ES-I3 (cell line): Measurements from ENCODE around the gene SGPP1.

Source experiments
- H3K36me3 ChIP-seq: 2 replicates; pipeline ENCODE4 v1.6.1; 2013; ENCODE audit warnings: mild to moderate bottlenecking, low read length, control low read depth, moderate library complexity; ENCODE audit not compliant: insufficient read depth
- H3K4me1 ChIP-seq: 2 replicates; pipeline ENCODE4 v1.6.1; 2013; ENCODE audit warnings: mild to moderate bottlenecking, control low read depth, low read length; ENCODE audit not compliant: insufficient read depth
- H3K9ac ChIP-seq: 2 replicates; pipeline ENCODE4 v1.6.1; 2013; ENCODE audit warnings: low read depth, mild to moderate bottlenecking, low read length, moderate library complexity
- H3K9me3 ChIP-seq: 2 replicates; pipeline ENCODE4 v1.6.1; 2013; ENCODE audit warnings: mild to moderate bottlenecking, low read length, moderate library complexity; ENCODE audit not compliant: control insufficient read depth, insufficient read depth

The SGPP1 gene

DNA sequence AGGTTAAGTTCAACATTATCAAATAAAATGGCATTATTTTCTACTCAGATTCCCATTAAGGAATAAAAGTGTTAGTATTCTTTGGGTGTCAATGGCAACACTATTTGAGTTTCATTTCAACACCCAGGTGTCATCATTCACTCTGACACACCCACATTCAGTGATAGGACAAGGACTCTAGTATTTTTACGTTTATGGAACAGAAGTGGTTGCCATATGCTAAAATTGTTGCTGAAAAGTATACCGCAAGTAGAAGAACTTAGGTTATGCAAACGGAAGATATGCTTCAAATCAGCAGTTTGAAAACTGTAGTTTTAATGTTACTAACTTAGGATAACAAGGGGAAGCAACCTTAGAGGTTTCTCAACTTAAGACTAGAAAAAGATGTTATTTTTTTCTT lies 20.0 kb upstream of the SGPP1 start:
- no peak overlapping the region for H3K9ac ChIP-seq
- no peaks in the 10 kb centered on the region for H3K9me3 ChIP-seq
- no peaks in the 10 kb centered on the region for H3K4me1 ChIP-seq
- no peaks in the 10 kb centered on the region for H3K36me3 ChIP-seq

DNA sequence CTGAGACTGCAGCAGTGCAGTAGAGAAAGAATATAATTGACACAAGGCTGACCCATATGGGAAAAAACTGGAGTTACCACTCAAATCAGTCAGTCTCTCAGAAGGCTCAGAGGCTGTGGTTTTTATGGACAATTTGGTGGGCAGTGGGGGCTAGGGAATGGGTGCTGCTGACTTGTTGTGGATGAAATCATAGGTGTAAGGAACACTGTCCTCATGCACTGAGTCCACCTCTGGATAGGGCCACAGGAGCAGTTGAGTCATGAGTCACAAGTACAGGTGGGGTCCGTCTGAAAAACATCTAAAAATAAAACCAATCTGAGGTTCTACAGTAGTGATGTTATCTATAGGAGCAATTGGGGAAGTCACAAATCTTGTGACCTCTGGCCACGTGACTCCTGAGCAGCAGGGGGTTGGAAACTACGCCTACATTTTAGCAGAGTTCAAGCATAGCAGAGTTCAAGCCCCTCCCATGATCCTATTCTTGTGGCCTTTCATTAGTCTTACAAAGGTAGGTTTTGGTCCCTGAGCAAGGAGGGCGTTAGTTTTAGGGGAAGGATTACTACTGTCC lies 18.1 kb upstream of the SGPP1 start:
- Histone ChIP-seq H3K9ac (no peak overlapping the region), H3K9me3 (no peaks in the 10 kb centered on the region), H3K4me1 (no peaks in the 10 kb centered on the region), H3K36me3 (no peaks in the 10 kb centered on the region)

DNA sequence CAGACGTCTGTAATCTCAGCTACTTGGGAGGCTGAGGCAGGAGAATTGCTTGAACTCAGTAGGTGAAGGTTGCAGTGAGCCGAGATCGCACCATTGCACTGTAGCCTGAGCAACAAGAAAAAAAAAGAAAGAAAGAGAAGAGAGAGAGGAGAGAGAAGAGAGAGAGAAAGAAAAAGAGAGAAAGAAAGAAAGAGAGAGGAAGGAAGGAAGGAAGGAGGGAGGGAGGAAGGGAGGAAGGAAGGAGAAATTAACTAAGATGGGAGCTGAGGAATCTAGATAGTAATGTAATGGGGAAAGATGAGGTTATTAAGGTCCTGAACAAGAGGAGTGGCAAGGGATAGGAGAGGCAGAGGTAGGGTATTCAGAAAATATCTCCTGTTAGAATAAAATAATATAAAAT lies 17.4 kb upstream of the SGPP1 start:
- Histone ChIP-seq H3K36me3 (no peaks in the 10 kb centered on the region), H3K9me3 (no peaks in the 10 kb centered on the region), H3K9ac (no peak overlapping the region), H3K4me1 (no peaks in the 10 kb centered on the region)

DNA sequence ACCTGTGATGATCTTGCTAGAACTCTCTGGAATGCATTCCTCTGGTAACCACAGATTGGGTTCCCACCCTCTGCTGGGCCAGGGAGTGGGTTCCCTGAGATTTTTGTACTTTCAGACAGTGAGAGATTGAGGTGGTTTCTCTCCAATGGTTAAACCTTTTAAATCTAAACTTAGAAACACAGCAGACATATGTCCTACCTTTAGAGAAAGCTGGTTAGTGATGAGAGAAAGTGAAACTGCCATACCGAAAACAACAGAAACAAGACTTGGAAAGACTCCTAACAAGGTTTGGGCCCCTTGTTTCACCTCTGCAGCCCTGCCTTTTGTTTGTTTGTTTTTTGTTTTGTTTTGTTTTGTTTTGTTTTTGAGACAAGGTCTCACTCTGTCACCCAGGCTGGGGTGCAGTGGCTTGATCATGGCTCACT lies 9.7 kb upstream of the SGPP1 start:
- Histone ChIP-seq H3K9me3 (no peaks in the 10 kb centered on the region), H3K9ac (no peak overlapping the region), H3K36me3 (no peaks in the 10 kb centered on the region), H3K4me1 (no peaks in the 10 kb centered on the region)

DNA sequence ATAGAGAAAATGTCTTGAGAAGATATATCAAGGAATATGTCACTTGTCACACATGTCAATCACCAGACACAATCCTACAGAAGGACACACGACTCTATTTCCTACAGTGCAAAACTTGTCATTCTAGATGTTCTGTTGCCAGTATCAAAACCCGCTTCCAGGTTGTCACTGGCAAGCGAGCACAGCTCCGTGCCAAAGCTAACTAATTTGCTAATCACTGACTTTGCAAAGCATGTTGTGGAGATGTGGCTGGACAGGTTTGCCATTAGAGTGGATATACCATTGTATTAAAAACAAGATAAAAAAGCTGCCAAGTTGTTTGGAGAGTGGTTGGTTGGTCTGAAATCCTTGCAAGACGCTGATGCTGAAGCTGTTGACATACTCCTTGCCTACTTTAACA lies 7.9 kb upstream of the SGPP1 start:
- Histone ChIP-seq H3K9ac (no peak overlapping the region), H3K36me3 (no peaks in the 10 kb centered on the region), H3K4me1 (no peaks in the 10 kb centered on the region), H3K9me3 (no peaks in the 10 kb centered on the region)

DNA sequence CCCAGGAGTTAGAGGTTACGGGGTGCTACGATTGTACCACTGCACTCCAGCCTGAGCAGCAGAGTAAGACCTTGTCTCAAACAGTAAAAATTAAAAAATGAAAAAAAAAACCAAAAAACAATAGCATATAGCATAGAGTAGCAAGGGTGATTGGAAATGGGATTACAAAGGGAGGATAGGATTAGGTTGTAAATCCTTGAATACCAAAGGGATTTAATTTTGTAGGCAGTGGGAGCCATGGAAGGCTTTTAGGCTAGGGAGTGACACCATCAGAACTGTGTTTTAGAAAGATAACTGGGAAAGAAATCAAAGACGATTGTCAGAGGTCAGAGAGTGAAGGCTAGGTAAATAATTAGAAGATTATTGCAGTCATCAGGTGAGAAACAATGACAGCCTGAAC lies 2.8 kb upstream of the SGPP1 start:
- no peaks in the 10 kb centered on the region for H3K36me3 ChIP-seq
- no peaks in the 10 kb centered on the region for H3K4me1 ChIP-seq
- no peak overlapping the region for H3K9ac ChIP-seq
- H3K9me3 ChIP-seq, result no peaks in the 10 kb centered on the region

DNA sequence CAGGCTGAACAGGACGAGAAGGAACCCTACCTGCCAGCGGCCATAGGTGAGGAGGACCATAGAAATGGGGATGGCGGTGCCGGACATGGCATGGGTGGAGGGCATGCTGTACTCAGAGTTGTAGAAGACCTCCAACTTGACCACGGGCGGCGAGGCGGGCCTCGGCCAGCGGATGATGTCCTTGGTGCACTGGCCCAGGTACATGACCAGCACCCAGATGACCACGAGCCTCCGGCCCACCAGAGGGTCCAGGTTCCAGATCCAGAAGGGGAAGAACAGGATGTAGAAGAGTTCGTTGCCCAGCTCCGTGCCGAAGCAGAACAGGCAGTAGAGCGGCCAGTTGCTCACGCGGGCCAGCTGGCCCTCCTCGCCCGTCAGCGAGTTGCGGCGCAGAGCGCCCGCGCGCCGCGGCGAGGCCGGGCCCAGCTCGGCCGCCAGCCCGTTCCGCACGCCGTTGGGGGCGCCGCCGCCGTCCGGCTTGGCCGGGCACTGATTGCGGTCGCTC lies 582 bp downstream of the SGPP1 start:
- Histone ChIP-seq H3K4me1 (no peaks in the 10 kb centered on the region), H3K9ac (peak overlapping the region; percentile 87), H3K36me3 (no peaks in the 10 kb centered on the region), H3K9me3 (no peaks in the 10 kb centered on the region)

DNA sequence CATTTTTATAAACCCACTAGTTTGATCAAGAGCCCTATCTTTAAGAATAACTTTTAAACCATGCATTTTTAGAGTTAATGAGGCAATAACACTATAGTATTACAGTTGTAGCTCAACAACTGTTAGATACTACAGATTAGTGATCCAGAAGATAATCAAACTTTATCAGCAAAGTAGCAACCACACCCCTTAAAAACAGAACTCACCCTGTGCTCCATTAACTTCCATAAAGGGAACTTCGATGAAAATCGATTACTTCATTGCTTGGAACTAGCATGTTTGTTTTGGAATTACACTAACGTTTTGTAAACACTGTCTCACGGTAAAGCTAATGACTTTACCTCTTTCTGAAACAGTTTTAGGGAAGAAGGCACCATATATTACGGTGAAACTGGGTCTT lies 1.4 kb downstream of the SGPP1 start:
- H3K4me1 ChIP-seq, result no peaks in the 10 kb centered on the region
- H3K36me3 ChIP-seq, result no peaks in the 10 kb centered on the region
- H3K9ac ChIP-seq, result peak overlapping the region; percentile 87
- H3K9me3 ChIP-seq, result no peaks in the 10 kb centered on the region

DNA sequence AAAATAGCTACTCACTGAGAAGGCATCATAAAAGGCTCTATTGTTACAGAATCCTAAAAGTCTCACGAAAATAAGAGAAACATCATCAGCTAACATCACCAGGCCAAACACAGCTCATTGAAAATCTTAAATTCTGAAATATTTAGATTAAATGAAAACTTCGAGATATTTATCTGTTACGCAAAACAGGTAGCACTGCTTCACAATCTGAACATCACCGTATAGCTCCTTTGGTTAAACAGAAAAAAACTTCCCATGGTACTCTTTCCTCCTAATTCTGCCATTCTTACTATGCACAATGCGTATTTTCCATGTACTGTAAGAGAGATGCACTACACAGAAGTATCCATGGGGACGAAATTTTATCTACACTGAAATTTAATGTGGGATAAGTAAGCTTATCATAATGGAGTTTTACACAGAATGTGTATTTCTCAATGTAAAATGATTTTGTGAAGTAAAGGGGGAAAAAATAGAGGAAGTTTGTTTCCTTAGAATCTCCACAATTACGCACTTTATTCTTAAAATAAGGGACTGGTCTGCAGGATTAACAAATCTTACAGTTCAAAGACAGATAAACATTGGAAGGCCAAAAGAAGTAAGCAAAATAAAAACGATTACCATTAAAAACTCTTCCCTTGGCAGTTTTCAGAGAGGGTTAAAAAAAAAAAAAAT lies 1.9 kb downstream of the SGPP1 start:
- H3K4me1 ChIP-seq, result no peaks in the 10 kb centered on the region
- no peaks in the 10 kb centered on the region for H3K36me3 ChIP-seq
- H3K9ac ChIP-seq, result peak overlapping the region; percentile 87; the same call in 1 of the 2 replicates
- H3K9me3 ChIP-seq, result no peaks in the 10 kb centered on the region

DNA sequence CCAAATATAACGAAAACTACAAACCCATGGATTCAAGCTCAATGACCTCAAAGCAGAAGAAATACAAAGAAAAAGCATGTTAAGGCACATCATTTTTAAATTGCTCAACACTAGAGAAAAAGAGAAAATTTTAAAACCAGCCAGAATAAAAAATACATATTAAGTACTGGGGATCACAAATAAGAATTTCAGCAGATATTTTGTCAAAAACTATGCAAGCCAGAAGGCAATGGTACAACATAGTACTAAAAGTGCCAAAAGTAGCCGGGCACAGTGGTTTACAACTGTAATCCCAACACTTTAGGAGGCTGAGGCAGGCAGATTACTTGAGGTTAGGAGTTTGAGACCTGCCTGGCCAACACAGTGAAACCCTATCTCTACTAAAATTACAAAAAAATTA lies 10.2 kb downstream of the SGPP1 start:
- Histone ChIP-seq H3K36me3 (no peaks in the 10 kb centered on the region), H3K9me3 (peaks cover 10% of the 10 kb centered on the region), H3K4me1 (no peaks in the 10 kb centered on the region), H3K9ac (no peak overlapping the region)

DNA sequence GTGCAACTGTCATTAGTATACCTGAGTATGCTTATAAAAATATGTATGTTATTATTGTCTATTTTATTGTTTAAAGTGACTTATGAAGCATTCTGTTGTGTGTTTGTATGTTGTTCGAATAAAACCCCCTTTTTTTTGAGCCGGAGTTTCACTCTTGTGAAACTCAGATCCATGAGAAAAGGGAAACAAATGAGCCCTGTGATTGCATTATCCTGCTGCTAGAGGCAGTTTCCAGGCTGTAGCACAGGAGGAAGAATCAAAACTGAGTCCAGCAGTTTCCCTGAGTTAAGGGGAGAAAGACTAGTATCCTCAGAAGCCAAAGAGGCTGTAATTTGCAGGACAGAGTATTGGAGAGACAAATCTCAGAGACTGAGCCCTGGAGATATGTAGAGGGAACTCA lies 12.5 kb downstream of the SGPP1 start:
- no peaks in the 10 kb centered on the region for H3K4me1 ChIP-seq
- no peaks in the 10 kb centered on the region for H3K36me3 ChIP-seq
- H3K9me3 ChIP-seq, result peaks cover 10% of the 10 kb centered on the region
- H3K9ac ChIP-seq, result no peak overlapping the region

DNA sequence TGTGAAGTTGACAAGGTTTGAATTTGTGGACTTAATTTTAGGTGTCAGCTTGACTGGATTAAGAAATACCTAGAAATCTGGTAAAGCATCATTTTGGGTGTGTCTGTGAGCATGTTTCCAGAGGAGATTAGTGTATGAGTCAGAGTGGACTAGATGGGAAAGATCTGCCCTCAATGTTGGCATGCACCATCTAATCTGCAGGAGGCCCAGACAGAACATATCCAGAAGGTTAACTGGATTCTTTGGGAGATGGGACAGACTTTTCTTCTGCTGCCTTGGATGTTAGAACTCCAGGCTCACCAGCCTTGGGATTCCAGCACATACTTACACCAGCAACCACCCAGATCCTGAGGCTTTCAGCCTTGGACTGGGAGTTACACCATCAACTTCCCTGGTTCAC lies 14.1 kb downstream of the SGPP1 start:
- Histone ChIP-seq H3K36me3 (no peaks in the 10 kb centered on the region), H3K9me3 (peaks cover 10% of the 10 kb centered on the region), H3K9ac (no peak overlapping the region), H3K4me1 (no peaks in the 10 kb centered on the region)

DNA sequence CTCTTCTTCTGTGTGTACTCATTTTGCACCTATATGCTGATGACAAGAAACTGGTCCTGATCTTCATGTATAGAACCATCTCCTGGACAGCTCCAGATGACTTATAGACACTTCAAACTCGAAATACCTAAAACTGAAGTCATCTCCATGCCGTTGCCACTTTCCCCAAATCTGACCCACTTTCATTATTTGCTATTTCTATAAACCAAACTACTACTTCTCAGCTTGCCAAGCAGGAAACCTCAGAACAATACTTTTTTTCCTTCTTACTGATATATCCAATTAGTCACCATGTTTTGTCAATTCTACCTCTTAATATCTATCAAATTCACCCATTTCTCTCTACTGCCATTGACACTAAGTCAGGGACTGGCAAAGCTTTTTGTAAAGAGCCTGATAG lies 14.8 kb downstream of the SGPP1 start:
- Histone ChIP-seq H3K9me3 (peaks cover 10% of the 10 kb centered on the region), H3K36me3 (no peaks in the 10 kb centered on the region), H3K9ac (no peak overlapping the region), H3K4me1 (no peaks in the 10 kb centered on the region)

DNA sequence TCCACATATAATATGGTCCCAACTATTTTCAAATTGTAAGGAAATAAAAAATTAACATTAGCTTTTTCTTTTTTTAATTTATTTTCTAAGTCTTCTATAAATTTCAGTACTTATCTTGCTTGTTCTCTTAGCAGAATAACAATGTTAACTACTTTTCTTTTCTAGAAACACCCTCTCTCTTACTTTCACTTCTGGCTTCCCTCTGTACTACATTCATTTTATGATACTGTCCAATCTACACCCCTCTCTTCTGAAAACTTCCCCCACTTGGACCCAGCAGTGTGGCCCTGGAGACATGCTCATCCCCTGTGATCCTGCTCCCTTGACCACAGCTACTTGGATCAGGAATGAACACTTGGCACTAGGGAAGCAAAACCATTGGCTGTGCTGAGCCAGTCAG lies 15.7 kb downstream of the SGPP1 start:
- H3K9me3 ChIP-seq, result peaks cover 2% of the 10 kb centered on the region
- H3K36me3 ChIP-seq, result no peaks in the 10 kb centered on the region
- H3K4me1 ChIP-seq, result no peaks in the 10 kb centered on the region
- H3K9ac ChIP-seq, result no peak overlapping the region

DNA sequence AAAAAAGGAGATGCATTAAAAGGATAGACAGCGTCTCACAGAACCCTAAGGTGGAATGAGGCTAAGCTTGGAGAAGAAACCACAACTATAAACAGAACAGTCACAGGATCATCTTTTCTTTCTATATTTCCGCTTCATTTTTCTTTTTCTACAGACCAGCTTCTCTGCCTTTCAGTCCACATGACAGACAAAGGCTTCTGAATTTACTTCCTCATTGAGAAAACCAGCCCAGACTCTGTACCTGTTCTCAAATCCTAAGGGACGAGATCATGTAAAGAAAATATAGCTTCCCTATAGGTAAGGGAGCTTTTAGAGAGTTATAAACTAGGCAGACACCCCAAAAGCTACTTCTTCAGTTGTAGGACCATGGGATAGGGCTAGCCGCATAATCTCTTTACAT lies 17.4 kb downstream of the SGPP1 start:
- Histone ChIP-seq H3K9ac (no peak overlapping the region), H3K36me3 (no peaks in the 10 kb centered on the region), H3K9me3 (no peaks in the 10 kb centered on the region), H3K4me1 (no peaks in the 10 kb centered on the region)
